Retinal pigment epithelial cell (primary cell): ENCODE results near the gene BMP8B.

Experiments used
- DNase-seq: peaks from one replicate; pipeline ENCODE4 v3.0.0-alpha.2; 2010; ENCODE audit warnings: low read depth
- H3K4me3 ChIP-seq: 2 replicates; pipeline ENCODE4 v1.5.1; 2011; ENCODE audit warnings: mild to moderate bottlenecking, low read length, control low read depth, moderate library complexity
- CTCF ChIP-seq: conservative IDR thresholded peaks from 2 replicates; pipeline ENCODE4 v1.5.1; 2011; ENCODE audit warnings: low read depth, low read length, control low read depth, inconsistent platforms

BMP8B gene

GRCh38 chr1:39713557-39713956 is 75.1 kb downstream of the BMP8B start:
- no peak overlapping the region for H3K4me3 ChIP-seq
- TF ChIP-seq CTCF: no peak
- DNase-seq: no peak

DNA sequence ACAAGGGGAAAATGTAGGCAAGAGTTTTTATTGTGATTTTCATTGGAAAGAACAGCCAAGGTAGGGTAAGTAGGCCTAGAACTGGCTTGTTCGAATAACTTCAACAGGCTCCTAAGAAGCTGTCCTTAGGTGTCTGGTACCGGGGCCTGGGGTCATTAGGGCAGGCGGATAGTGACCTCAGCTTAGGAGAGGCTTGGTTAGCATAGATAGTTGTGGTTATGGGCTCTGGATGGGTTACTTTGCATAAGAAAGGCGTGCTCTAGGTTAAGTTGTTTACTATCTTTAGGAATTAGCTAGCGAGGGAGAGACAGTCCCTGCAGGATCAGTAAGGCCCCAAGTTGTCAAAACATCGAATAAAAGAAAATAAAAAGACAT is 76.7 kb downstream of the BMP8B start:
- no peak overlapping the region for H3K4me3 ChIP-seq
- no peak for TF ChIP-seq CTCF
- DNase-seq: no peak

DNA sequence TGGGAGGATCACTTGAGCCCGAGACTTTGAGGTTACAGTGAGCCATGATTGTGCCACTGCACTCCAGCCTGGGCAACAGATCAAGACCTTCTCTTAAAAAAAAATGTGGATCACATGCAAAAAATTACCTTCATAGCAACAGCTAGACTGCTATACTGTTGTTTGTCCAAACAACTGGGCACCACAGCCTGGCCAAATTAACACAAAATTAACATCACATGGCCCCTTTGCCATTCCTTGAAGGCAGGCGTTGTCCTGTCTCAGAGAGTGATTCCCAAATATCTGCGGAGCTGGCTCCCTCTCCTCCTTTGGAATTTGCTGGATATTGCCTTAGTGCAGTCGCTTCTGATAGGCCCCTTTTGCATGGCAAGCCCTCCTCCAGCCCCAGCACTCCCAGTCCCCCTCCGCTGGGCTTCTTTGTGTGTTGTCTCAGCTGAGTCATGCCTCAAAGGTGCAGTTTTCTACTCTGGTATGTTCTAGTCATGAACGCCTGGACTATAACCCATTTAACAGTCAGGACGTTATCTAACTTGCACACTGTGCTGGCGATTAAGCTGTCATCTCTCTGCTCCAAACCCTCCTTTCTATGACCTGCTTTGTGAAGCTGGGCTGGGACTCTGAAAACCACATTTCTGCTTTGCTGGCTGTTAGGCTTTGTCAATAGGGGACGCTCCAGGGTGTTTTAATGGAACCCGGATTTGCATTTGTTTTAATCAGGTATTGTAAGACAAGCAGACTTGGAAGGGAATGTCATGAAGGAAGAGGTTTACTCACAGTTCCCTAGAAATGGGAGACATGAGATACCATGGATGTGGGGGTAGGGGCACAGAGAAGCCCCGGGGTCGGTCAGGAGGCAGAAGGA is 77.3 kb downstream of the BMP8B start:
- no peak for TF ChIP-seq CTCF
- no peak overlapping the region for H3K4me3 ChIP-seq
- no peak for DNase-seq

DNA sequence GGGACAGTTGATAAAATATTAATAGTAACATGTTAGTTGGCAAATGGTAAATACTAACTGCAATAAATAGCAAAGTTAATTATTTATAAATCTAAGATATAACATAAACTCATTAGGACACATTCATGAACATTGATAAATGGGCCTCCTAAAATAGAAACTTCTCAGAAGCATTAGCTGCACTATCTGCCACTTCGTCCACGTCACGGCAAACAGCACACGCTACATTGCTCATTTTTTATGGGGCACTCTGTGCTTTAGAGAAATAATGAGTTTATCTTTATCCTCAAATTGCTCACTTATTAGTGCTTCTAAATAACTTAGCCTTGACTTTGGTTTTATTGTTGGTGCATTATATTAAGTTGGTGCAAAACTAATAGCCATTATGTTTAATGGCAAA is 81.2 kb downstream of the BMP8B start:
- TF ChIP-seq CTCF: no peak
- no peak overlapping the region for H3K4me3 ChIP-seq
- no peak for DNase-seq
